Sigmoid colon (tissue), 4 donors: ENCODE data around the gene DIS3L2.

Source experiments
- CTCF ChIP-seq, 4 experiments: fragments of 450-650 bp in 3 of 4; fragments of 200-600 bp in 1 of 4; IDR thresholded peaks; one replicate each; pipeline ENCODE4 v1.5.1; 2016 to 2019; ENCODE audit warnings: antibody characterized with exemption in 4 of 4, mild to moderate bottlenecking in 3 of 4, moderate library complexity in 2 of 4
- EP300 ChIP-seq, 4 donors: sonication (generic); formaldehyde crosslinking; IDR thresholded peaks; one replicate each; pipeline ENCODE4 v1.6.1; 2017; ENCODE audit warnings: antibody characterized with exemption in 4 of 4
- POLR2A ChIP-seq, 2 donors: fragments of 450-650 bp; IDR thresholded peaks; one replicate each; pipeline ENCODE4 v1.6.1; 2016; ENCODE audit warnings: antibody characterized with exemption in 2 of 2, mild to moderate bottlenecking in 2 of 2, moderate library complexity in 2 of 2
- POLR2AphosphoS5 ChIP-seq, 4 donors: sonication (generic); formaldehyde crosslinking; IDR thresholded peaks; one replicate each; pipeline ENCODE4 v1.6.1; 2017; ENCODE audit warnings: antibody characterized with exemption in 4 of 4

GRCh38 chr2:231920795-231921194 lies 40.7 kb upstream of the DIS3L2 start:
- TF ChIP-seq POLR2A (IDR thresholded peaks at IDR 0.05) (no peak), CTCF (IDR thresholded peaks at IDR 0.05) (no peak), EP300 (IDR thresholded peaks at IDR 0.05) (no peak), POLR2AphosphoS5 (IDR thresholded peaks at IDR 0.05) (no peak)
